Activated CD4-positive, alpha-beta memory T cell treated with anti-CD3 and anti-CD28 coated beads for 36 hours (primary cell): ENCODE results near the gene KRT80. TPM values are rescaled to one million over a fixed set of nuclear protein-coding genes. Genes with fewer than 3 reads are reported as not detected.

Experiments used
- CTCF ChIA-PET: fragments of 350-600 bp; sonication (Branson Sonifier 250); formaldehyde crosslinking; loops from one replicate; lab custom pipeline; 2021; ENCODE audit warnings: antibody characterized with exemption, inconsistent platforms; lab: Charles Lee
- POLR2A ChIA-PET: fragments of 350-600 bp; sonication (Branson Sonifier 250); formaldehyde crosslinking; loops from one replicate; lab custom pipeline; 2021; ENCODE audit warnings: antibody characterized with exemption; lab: Charles Lee
- DNase-seq: peaks from one replicate; pipeline ENCODE4 v3.0.0-alpha.2; 2020
- H3K27ac Mint-ChIP-seq: one replicate; pipeline ENCODE4 v1.8.0; 2021; ENCODE audit warnings: mixed read lengths
- H3K27me3 Mint-ChIP-seq: one replicate; pipeline ENCODE4 v1.8.0; 2021; ENCODE audit warnings: mixed read lengths
- H3K36me3 Mint-ChIP-seq: one replicate; pipeline ENCODE4 v1.8.0; 2021; ENCODE audit warnings: mixed read lengths
- H3K4me1 Mint-ChIP-seq: one replicate; pipeline ENCODE4 v1.8.0; 2021; ENCODE audit warnings: low read depth, mixed read lengths
- H3K4me3 Mint-ChIP-seq: one replicate; pipeline ENCODE4 v1.8.0; 2021; ENCODE audit warnings: mild to moderate bottlenecking, mixed read lengths
- H3K9me3 Mint-ChIP-seq: one replicate; pipeline ENCODE4 v1.8.0; 2021; ENCODE audit warnings: mixed read lengths
- intact Hi-C: fragments of 100-400 bp; cut with micrococcal nuclease; formaldehyde crosslinking; loops from one replicate; pipeline ENCODE4 v1.15.1; 2023
- total RNA-seq, 2 experiments: library from RNA; stranded (reverse); gene quantifications; one replicate each; pipeline ENCODE4 v1.2.3, GENCODE V29; 2021

KRT80 gene
- total RNA-seq, 2 experiments from 2014 or later = not detected

DNA sequence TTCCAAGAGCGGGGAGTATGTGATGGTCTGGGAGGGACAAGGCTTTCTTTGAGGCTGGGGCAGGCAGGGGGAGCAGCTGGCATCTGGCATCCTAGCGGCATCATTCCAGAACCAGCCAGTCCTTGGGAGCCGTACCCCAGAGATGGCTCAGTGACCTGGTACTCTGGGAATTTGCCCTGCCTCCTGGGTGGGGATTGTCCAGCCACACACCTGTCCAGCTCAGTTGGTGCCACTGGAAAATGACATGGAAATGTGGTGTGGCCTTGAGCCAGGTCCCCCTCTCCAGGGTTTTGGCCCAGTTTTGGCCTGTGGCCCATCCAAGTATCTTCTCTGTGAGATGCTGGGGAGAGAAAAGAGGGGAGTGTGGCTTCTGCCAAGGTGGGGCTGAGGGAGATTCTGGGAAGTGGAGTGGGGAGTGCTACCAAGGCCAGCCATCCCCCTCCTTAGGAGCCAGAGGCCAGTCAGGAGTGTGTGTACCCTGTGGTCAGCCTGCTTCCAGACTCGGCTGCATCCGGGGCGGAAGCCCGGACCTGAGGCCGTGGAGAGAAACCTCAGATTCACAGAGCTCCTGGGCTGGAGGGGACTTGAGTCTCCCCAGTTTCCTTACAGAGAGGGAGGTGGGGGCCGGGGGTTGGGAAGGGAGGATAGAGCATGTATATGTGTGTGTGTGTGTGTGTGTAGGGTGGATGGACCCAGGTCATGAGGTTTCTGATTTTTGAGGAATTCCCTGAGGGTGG is 14.7 kb upstream of the KRT80 start:
- no peaks in the 10 kb centered on the region for H3K9me3 Mint-ChIP-seq
- ChIA-PET POLR2A (interaction anchor here (0.6 kb wide), 1 partner anchor 45 kb away, joined by 3 read pairs; no protein-coding TSS in a partner anchor), CTCF (no interaction called here)
- H3K27me3 Mint-ChIP-seq = peaks cover 20% of the 10 kb centered on the region
- intact Hi-C loops = no loop called here
- no peak overlapping the region for H3K4me3 Mint-ChIP-seq
- DNase-seq = no peak
- peaks cover 5% of the 10 kb centered on the region for H3K4me1 Mint-ChIP-seq
- no peak overlapping the region for H3K27ac Mint-ChIP-seq
- H3K36me3 Mint-ChIP-seq = no peaks in the 10 kb centered on the region

DNA sequence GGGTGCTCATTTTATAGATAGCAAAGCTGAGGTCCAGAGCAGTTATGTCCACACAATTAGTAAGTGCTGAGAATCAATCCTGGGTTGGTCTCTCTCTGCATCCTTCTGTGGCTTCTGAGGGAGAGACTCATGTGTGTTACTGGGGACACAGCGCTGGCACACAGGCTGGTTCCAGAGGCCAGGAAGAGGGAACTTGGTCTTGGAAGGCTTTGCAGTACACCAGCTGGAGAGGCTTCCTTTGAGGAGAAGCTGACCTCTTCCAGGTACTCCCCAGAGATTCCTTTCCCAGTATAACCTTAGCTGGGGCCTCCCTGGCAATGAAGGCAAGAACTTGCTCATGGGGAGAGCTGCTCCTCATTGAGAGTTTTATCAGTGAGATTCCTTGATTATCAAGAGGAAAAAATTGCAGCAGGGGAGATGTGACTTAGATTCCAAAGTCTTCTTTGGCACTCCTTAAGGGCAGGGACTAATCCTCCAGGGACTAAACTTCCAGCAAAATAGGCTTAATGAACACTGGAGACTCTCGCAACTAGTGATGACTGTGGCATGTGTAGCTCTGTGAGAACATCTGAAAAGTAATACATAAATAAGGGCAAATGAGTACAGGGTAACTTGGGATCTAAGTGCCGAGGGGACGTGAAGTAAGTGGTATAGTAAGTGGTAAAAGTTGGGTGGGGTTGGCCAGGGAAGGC is 13.9 kb upstream of the KRT80 start:
- no peak overlapping the region for H3K27ac Mint-ChIP-seq
- H3K27me3 Mint-ChIP-seq = peaks cover 24% of the 10 kb centered on the region
- ChIA-PET CTCF (interaction anchor here (1.5 kb wide), 1 partner anchor 8 kb away, joined by 5 read pairs; no protein-coding TSS in a partner anchor), POLR2A (interaction anchor here (0.6 kb wide), 1 partner anchor 46 kb away, joined by 3 read pairs; no protein-coding TSS in a partner anchor)
- peaks cover 5% of the 10 kb centered on the region for H3K4me1 Mint-ChIP-seq
- intact Hi-C loops = no loop called here
- H3K36me3 Mint-ChIP-seq = no peaks in the 10 kb centered on the region
- DNase-seq = no peak
- H3K4me3 Mint-ChIP-seq = no peak overlapping the region
- H3K9me3 Mint-ChIP-seq = no peaks in the 10 kb centered on the region

GRCh38 chr12:52204931-52205505 is 13.2 kb upstream of the KRT80 start:
- Mint-ChIP-seq H3K4me3 (no peak overlapping the region), H3K9me3 (no peaks in the 10 kb centered on the region), H3K27ac (no peak overlapping the region), H3K27me3 (peaks cover 24% of the 10 kb centered on the region), H3K36me3 (no peaks in the 10 kb centered on the region), H3K4me1 (peaks cover 5% of the 10 kb centered on the region)
- ChIA-PET CTCF (interaction anchor here (1.5 kb wide), 1 partner anchor 8 kb away, joined by 5 read pairs; no protein-coding TSS in a partner anchor), POLR2A (interaction anchor here (0.5 kb wide), 1 partner anchor 69 kb away, joined by 3 read pairs; no protein-coding TSS in a partner anchor)
- intact Hi-C loops = no loop called here
- DNase-seq = no peak

DNA sequence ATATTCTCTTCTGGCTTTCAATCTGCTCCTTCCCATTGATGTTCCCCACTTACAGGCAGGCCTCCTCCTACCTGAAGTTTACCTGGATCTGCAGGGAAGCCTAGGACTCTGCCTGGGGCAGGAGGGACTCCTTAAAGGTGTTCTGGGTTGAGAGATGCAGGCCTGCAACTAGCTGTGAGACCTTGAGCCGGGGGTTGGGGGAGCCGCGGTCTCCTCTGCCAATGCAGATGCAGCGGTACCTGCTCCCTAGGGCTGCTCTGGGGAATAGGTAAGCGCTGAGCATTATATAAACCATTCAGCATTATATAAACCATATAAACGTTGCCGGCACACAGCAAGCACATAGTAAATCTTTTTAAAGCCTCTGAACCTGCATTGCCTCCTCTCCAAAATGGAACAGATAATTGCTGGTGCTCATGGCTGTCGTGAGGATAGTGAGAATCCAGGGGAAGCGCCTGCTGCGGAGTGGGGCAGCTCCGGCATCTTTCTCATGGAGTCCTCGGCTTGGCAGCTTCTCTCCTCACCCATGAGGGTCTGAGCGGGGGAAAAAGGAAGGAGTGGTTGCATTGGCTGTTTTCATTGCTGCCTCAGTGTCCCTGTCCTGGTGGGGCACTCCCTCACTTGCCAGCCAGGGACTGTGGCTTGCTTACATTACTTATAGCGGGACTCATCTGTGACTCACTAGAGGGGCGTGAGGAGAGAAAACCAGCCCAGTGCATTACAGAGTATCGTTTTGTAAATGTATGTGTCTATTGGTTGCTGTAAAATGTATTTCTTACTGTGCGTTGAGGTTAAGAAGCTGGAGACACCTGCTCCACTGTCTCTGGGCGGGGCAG is 12.5 kb upstream of the KRT80 start:
- Mint-ChIP-seq H3K27ac (no peak overlapping the region), H3K27me3 (peaks cover 24% of the 10 kb centered on the region), H3K9me3 (no peaks in the 10 kb centered on the region), H3K4me3 (no peak overlapping the region), H3K4me1 (peaks cover 5% of the 10 kb centered on the region), H3K36me3 (no peaks in the 10 kb centered on the region)
- DNase-seq = no peak
- CTCF ChIA-PET = interaction anchor here (1.5 kb wide), 1 partner anchor 9 kb away, joined by 5 read pairs; no protein-coding TSS in a partner anchor
- intact Hi-C loops = no loop called here
- POLR2A ChIA-PET = no interaction called here

GRCh38 chr12:52203079-52203921 is 11.5 kb upstream of the KRT80 start:
- CTCF ChIA-PET = interaction anchor here (1.2 kb wide), 1 partner anchor 19 kb away, joined by 7 read pairs; no protein-coding TSS in a partner anchor
- intact Hi-C loops = no loop called here
- no peaks in the 10 kb centered on the region for H3K9me3 Mint-ChIP-seq
- no peak overlapping the region for H3K4me3 Mint-ChIP-seq
- H3K27ac Mint-ChIP-seq = no peak overlapping the region
- peaks cover 5% of the 10 kb centered on the region for H3K4me1 Mint-ChIP-seq
- H3K36me3 Mint-ChIP-seq = no peaks in the 10 kb centered on the region
- POLR2A ChIA-PET = no interaction called here
- H3K27me3 Mint-ChIP-seq = peaks cover 19% of the 10 kb centered on the region
- DNase-seq = peak; percentile 47

GRCh38 chr12:52202361-52203078 is 10.7 kb upstream of the KRT80 start:
- DNase-seq = peak; percentile 24
- Mint-ChIP-seq H3K9me3 (no peaks in the 10 kb centered on the region), H3K4me3 (no peak overlapping the region), H3K27me3 (peaks cover 19% of the 10 kb centered on the region), H3K4me1 (peaks cover 5% of the 10 kb centered on the region), H3K36me3 (no peaks in the 10 kb centered on the region), H3K27ac (no peak overlapping the region)
- intact Hi-C loops = no loop called here
- CTCF ChIA-PET = interaction anchor here (1.1 to 1.3 kb wide), 3 partner anchors 11 to 47 kb away, joined by 3 to 7 read pairs (median 3); no protein-coding TSS in a partner anchor
- POLR2A ChIA-PET = interaction anchor here (0.7 kb wide), 1 partner anchor 317 kb away, joined by 3 read pairs; no protein-coding TSS in a partner anchor

GRCh38 chr12:52201451-52201839 is 9.6 kb upstream of the KRT80 start:
- Mint-ChIP-seq H3K4me3 (no peak overlapping the region), H3K27me3 (peaks cover 19% of the 10 kb centered on the region), H3K27ac (no peak overlapping the region), H3K36me3 (no peaks in the 10 kb centered on the region), H3K9me3 (no peaks in the 10 kb centered on the region), H3K4me1 (peaks cover 5% of the 10 kb centered on the region)
- ChIA-PET POLR2A (no interaction called here), CTCF (interaction anchor here (1.1 to 1.3 kb wide), 2 partner anchors 12 to 46 kb away, joined by 3 read pairs; no protein-coding TSS in a partner anchor)
- intact Hi-C loops = no loop called here
- DNase-seq = no peak

DNA sequence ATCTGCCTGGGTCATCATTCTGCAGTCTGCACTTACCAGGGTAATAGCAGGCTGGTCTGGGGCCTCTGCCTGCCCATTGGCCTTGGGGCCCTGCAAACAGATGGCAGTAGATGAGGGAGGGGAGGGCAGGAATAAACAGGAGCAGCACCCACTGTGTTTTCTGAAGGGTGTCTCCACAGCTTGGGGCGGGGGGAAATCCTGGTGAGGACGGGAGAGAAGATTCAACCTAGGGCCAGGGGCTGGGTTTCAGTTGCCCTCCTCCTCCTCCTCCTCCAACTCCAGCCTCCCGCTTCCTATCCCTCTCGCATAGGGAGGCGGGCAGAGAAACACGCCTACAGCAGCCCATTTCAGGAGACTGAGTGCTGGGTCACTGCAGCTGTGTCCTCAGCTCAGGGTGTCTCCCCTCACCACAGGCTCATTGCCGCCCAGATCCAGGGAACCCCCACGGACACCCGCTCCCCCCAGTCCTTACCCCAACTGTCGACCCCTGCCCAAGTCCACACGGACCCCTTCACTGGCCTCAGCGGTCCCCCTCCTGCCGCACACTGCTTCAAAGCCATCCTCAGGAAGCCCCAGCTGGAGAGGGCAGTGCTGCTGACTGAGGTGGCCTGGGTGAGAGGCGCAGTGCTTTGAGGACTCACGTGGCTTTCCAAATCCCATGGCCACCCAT is 9.1 kb upstream of the KRT80 start:
- Mint-ChIP-seq H3K27me3 (peaks cover 19% of the 10 kb centered on the region), H3K27ac (no peak overlapping the region), H3K4me3 (no peak overlapping the region), H3K36me3 (no peaks in the 10 kb centered on the region), H3K9me3 (no peaks in the 10 kb centered on the region), H3K4me1 (peaks cover 5% of the 10 kb centered on the region)
- ChIA-PET POLR2A (no interaction called here), CTCF (interaction anchor here (1.1 to 1.4 kb wide), 4 partner anchors 8 to 679 kb away, joined by 3 read pairs; no protein-coding TSS in a partner anchor)
- no peak for DNase-seq
- intact Hi-C loops = no loop called here

- peaks cover 9% of the 10 kb centered on the region for H3K4me1 Mint-ChIP-seq
- CTCF ChIA-PET = interaction anchor here (1.3 to 1.4 kb wide), 2 partner anchors 8 to 679 kb away, joined by 3 read pairs; no protein-coding TSS in a partner anchor
- intact Hi-C loops = no loop called here
- H3K36me3 Mint-ChIP-seq = no peaks in the 10 kb centered on the region
- H3K27me3 Mint-ChIP-seq = peaks cover 19% of the 10 kb centered on the region
- H3K4me3 Mint-ChIP-seq = no peak overlapping the region
- no peak for DNase-seq
- H3K27ac Mint-ChIP-seq = no peak overlapping the region
- POLR2A ChIA-PET = no interaction called here
- no peaks in the 10 kb centered on the region for H3K9me3 Mint-ChIP-seq
Measured at GRCh38 chr12:52200086-52200780, 8.4 kb upstream of the KRT80 start.
